ENCODE results near the gene TAOK1.
"Not testable (repeated sequence)": the region's sequence is repeated elsewhere in the genome, so short reads cannot be mapped to it uniquely, and the experiment has no call there.

Gene TAOK1

GRCh38 chr17:29443041-29443739 is 53.0 kb downstream of the TAOK1 start:
- no peak for DNase-seq (ENCODE audit: low read depth in 2 of 3, low spot score in 1 of 3)

DNA sequence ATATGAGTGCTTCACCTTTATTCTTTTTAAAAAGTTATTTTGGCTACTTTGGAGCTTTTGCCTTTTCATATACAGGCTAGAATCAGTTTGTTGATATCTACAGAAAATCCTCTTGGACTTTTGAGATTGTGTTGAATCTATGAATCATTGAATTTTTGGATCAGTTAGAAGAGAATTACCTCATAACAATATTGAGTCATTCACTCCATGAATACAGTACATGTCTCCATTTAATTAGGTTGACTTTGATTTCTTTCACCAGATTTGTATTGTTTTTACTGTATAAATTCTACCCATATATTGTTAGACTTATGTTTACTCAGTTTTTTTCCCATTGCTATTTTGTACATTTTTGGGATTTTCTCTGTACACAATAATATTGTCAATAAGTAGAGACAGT is 54.4 kb downstream of the TAOK1 start:
- DNase-seq (ENCODE audit: low read depth in 2 of 3, low spot score in 1 of 3) = no peak

DNA sequence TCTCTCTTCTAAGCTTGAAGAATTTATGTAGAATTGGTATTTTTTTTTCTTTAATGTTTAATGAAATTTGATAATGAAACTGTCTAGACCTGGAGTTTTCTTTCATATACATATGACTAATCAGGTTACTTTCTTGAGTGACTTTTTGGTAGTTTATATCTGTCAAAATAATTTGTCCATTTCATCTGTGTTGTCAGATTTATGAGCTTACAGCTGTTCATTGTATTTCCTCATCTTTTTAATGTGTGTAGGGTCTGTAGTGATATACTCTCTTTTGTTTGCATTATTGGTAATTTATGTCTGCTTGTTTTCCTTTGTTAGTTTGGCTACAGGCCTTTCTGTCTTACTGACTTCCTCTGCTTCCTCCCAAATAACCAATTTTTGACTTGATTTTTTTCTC is 55.7 kb downstream of the TAOK1 start:
- no peak for DNase-seq (ENCODE audit: low read depth in 2 of 3, low spot score in 1 of 3)

- no peak for DNase-seq (ENCODE audit: low read depth in 2 of 3, low spot score in 1 of 3)
Measured at GRCh38 chr17:29449865-29450671, 59.9 kb downstream of the TAOK1 start.

GRCh38 chr17:29451121-29451742 is 61.1 kb downstream of the TAOK1 start:
- DNase-seq (ENCODE audit: low read depth in 2 of 3, low spot score in 1 of 3) = no peak

GRCh38 chr17:29458066-29458465 is 67.9 kb downstream of the TAOK1 start:
- DNase-seq (ENCODE audit: low read depth in 2 of 3, low spot score in 1 of 3) = no peak

- no peak for DNase-seq (ENCODE audit: low read depth in 2 of 3, low spot score in 1 of 3)
Measured at GRCh38 chr17:29461483-29462206, 71.5 kb downstream of the TAOK1 start.

GRCh38 chr17:29469276-29469675 is 79.1 kb downstream of the TAOK1 start:
- DNase-seq (ENCODE audit: low read depth in 2 of 3, low spot score in 1 of 3) = no peak

GRCh38 chr17:29473437-29473836 is 83.3 kb downstream of the TAOK1 start:
- DNase-seq (ENCODE audit: low read depth in 2 of 3, low spot score in 1 of 3) = not testable (repeated sequence)

DNA sequence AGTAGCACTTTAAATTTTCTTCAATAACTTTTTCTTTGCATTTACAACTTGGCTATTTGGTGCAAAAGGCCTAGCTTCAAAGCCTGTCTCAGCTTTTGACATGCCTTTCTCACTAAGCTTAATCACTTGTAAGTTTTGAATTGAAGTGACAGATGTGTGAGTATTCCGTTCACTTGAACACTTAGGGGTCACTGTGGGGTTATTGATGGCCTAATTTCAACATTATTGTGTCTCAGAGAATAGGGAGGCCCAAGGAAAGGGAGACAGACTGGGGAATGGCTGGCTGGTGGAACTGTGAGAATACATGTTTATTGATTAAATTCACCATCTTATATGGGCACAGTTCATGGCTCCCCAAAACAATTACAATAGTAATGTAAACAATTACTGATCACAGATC is 84.1 kb downstream of the TAOK1 start:
- no peak for DNase-seq (ENCODE audit: low read depth in 2 of 3, low spot score in 1 of 3)

DNA sequence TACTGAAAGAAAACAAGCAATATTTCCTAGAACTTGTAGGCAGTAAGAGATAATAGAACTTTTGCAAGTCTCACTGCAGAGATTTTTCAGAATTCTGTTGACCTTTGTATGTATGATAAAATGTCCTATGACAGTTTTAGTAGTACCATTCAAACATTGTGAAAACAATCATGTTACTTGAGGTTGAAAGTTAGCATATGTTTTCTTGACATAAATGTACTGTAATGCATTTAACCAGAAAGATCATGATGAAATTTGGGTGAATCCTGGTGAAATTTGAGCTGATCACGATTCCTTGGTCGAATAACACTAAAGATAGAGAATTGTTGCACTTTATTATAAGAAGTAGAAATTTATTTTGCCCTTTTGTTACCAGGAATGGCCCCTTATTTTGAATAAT is 85.7 kb downstream of the TAOK1 start:
- no peak for DNase-seq (ENCODE audit: low read depth in 2 of 3, low spot score in 1 of 3)

GRCh38 chr17:29480249-29480928 is 90.2 kb downstream of the TAOK1 start:
- DNase-seq (ENCODE audit: low read depth in 2 of 3, low spot score in 1 of 3) = not testable (repeated sequence)

DNA sequence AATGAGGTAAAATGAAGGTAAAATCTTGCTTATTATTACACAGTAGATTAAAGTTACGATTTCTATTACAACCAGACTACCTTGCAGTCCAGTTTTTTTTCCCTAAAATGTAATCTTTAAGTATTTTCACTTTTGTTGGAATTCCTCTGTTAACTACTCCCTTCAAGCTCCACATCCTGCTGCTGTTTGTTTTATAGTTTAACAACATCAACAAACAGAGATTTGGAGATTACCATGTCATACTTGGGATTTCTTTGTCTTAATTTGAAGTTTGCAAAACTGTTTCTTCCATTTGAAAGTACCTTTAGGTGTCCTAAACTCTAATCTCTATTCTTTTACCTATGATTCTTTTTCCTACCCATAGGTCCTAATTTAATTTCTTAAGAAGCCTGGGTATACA is 93.3 kb downstream of the TAOK1 start:
- DNase-seq (ENCODE audit: low read depth in 2 of 3, low spot score in 1 of 3) = no peak

DNA sequence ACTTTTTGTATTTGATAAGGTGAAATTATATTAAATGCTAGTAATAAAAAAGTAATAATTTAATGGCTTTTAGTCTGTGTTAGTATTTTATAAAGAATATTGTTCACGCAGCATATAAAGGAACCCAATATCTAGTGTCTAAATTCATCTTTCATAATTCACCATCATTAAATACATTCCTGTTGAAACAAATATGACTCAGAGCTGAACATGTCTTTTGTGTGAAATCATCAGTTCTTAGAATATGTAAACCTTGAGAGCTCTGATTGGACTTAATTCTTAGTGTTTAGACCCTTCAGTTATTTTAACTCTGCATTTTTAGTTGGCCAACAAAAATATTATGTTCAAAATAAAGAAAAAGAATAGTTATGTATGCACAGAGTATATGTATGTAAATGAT is 104.8 kb downstream of the TAOK1 start:
- no peak for DNase-seq (ENCODE audit: low read depth in 2 of 3, low spot score in 1 of 3)

- DNase-seq (ENCODE audit: low read depth in 2 of 3, low spot score in 1 of 3) = no peak
Measured at GRCh38 chr17:29504711-29505110, 114.5 kb downstream of the TAOK1 start.

DNA sequence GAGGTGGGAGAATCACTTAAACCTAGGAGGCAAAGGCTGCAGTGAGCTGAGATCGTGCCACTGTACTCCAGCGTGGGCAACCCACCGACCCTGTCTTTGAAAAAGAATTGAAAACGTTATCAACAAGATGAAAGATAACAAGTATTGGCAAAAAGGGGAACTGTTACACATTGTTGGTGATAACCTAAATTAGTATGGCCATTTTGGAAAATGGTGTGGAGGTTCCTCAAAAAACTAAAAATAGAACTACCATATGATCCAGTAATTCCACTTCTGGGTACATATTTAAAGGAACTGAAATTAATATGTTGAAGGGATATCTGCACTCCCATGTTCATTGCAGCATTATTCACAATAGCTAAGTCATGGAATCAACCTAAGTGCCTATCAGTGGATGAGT is 115.7 kb downstream of the TAOK1 start:
- DNase-seq (ENCODE audit: low read depth in 2 of 3, low spot score in 1 of 3) = no peak

GRCh38 chr17:29510953-29511352 is 120.8 kb downstream of the TAOK1 start:
- no peak for DNase-seq (ENCODE audit: low read depth in 2 of 3, low spot score in 1 of 3)

DNA sequence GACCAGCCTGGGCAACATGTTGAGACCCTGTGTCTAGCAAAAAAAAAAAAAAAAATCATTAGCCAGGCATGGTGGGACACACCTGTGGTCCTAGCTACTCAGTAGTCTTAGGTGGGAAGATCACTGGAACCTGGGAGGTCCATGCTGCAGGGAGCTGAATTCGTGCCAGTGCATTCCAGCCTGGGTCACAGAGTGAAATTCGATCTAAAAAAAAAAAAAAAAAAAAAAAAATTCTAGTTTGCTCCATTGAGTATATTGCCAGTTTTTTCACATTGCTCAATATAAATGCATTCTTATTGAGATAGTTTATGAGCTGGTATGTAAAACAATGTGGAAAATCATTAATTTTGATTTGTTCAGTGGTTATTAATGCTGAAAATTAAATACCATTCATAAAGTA is 124.6 kb downstream of the TAOK1 start:
- DNase-seq (ENCODE audit: low read depth in 2 of 3, low spot score in 1 of 3) = no peak

DNA sequence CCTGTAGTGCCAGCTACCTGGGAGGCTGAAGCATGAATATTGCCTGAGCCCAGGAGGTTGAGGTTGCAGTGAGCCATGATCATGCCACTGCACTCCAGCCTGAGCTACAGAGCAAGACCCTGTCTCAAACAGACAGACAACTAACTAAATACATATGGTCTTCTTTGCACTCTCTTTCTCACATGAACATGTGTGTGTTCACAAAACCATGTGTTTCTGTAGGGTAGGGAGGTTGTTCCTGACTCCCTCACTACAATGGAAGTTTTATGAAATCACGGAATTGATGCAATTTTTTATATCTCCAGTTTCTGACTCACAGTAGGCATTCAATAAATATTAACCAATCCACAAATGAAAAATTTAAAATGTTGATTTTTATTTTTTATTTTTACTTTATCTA is 128.2 kb downstream of the TAOK1 start:
- no peak for DNase-seq (ENCODE audit: low read depth in 2 of 3, low spot score in 1 of 3)

DNA sequence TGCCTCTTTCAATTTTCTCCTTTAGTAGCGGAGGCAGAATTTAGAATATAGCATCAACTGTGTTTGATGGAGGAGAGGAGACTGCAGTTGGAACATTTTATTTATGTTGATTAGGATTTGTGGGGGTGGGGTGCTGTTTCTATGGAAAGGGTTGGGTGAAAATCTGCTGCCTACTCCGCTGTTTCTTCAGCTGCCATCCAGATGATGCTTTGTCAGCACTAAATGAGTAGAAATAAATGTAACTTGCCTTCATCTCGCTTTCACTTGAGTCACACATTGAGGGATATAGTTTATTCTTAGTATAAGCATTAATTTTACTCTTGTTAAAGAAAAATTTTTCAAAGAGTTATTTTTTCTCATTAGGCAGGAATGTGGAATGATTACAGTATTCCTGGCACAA is 134.5 kb downstream of the TAOK1 start:
- no peak for DNase-seq (ENCODE audit: low read depth in 2 of 3, low spot score in 1 of 3)

DNA sequence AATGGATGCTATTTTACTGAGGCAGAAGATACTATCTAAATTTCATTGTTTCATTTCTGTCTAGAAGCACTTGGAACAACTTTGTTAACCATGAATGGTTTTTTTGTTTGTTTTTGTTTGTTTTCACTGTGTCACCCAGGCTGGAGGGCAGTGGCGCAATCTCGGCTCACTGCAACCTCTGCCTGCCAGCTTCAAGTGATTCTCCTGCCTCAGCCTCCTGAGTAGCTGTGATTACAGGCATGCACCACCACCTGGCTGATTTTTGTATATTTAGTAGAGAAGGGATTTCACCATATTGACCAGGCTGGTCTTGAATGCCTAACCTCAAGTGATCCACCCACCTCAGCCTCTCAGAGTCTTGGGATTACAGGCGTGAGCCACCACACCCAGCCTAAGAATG is 136.2 kb downstream of the TAOK1 start:
- no peak for DNase-seq (ENCODE audit: low read depth in 2 of 3, low spot score in 1 of 3)

Measured in stimulated activated CD4-positive, alpha-beta T cell treated with anti-CD3 and anti-CD28 coated beads, Interleukin-12 subunit alpha, Interleukin-12 subunit beta, amount 100 ng/mL, for 48 hours (primary cell).